ENCODE measurements around the gene KLHL8.

Gene KLHL8

GRCh38 chr4:87120411-87121162, 99.8 kb downstream of the KLHL8 start:
- no peak overlapping the region for H3K4me3 ChIP-seq (replicated peaks; ENCODE audit: low read depth, low read length)
- no peak for DNase-seq (ENCODE audit: extremely low read depth, low read depth)
- TF ChIP-seq CTCF (IDR thresholded peaks at IDR 0.05; ENCODE audit: low read depth, low read length, missing control alignments) = no peak

- DNase-seq (ENCODE audit: extremely low read depth, low read depth) = no peak
- no peak for TF ChIP-seq CTCF (IDR thresholded peaks at IDR 0.05; ENCODE audit: low read depth, low read length, missing control alignments)
- H3K4me3 ChIP-seq (replicated peaks; ENCODE audit: low read depth, low read length) = no peak overlapping the region
Observed at GRCh38 chr4:87120010-87120409, 100.4 kb downstream of the KLHL8 start.

- H3K4me3 ChIP-seq (replicated peaks; ENCODE audit: low read depth, low read length) = no peak overlapping the region
- peak; percentile 27 for DNase-seq (ENCODE audit: extremely low read depth, low read depth)
Observed at GRCh38 chr4:87118826-87119225, 101.6 kb downstream of the KLHL8 start.

DNA sequence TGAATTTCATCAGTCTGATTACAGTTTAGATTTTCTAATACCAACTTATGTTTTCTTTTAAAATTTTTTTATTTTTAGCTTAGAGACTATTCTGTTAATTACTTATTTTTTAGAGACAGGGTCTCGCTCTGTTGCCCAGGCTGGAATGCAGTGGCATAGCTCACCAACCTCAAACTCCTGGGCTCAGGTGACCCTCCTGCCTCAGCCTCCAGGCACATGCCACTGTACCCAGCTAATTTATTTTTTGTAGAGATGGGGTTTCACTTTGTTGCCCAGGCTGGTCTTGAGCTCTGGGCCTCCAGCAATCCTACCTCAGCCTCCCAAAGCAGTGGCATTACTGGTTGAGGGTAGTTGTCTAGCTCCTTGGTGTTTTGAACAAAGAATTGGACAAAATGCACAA, 102.0 kb downstream of the KLHL8 start:
- TF ChIP-seq CTCF (IDR thresholded peaks at IDR 0.05; ENCODE audit: low read depth, low read length, missing control alignments) = no peak
- no peak overlapping the region for H3K4me3 ChIP-seq (replicated peaks; ENCODE audit: low read depth, low read length)
- DNase-seq (ENCODE audit: extremely low read depth, low read depth) = no peak

More at GRCh38 chr4:87118826-87119225, 101.6 kb downstream of the KLHL8 start:
- TF ChIP-seq CTCF (IDR thresholded peaks at IDR 0.05; ENCODE audit: low read depth, low read length, missing control alignments) = no peak

DNA sequence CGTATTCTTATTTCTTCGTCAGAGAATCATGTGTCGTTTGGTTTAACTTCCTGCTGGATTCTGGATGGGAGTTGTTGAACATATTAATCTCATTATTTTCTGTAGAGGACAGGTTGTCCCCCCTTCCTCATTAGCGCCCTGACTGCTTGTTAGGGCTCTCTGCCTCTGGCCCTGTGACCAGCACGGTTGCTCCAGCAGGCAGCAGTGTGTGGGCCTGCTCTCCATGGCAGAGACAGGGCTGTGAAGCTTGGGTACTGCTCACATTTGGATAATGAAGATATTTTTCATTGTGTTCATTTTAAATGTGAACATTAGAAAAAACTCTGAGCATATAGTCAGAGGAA, 102.7 kb downstream of the KLHL8 start:
- DNase-seq (ENCODE audit: extremely low read depth, low read depth) = no peak
- no peak for TF ChIP-seq CTCF (IDR thresholded peaks at IDR 0.05; ENCODE audit: low read depth, low read length, missing control alignments)

DNA sequence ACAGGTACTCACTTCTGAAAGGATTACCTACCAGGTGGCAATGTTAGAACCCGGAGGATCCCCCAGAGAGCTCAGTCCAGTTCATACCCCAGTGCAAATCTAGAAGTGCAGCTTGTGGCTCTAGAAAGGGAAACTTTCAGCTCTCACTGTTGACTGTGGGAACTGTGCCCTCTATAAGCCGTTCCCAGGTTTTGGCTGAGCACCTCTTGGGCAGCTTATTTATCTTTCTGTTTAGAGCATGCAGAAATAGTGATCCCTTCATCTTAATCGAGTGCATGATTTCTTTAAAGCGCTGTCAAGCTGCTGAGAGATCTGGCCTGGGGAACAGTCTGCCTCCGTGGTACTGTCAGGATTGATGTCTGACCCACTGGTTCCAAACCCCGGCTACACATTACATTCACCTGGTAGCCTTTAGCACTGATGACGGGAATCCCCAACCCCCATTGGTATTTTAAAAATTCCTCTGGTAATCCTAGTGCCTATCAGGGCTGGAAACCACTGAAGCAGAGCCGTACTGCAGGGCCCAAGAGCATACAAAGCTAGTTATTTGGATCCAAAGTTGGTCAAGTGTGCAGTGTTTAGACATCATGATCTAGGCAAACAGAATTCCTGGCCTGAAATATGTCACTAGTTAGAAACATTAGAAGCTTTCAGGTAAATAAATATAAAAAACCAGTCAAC, 103.2 kb downstream of the KLHL8 start:
- no peak overlapping the region for H3K4me3 ChIP-seq (replicated peaks; ENCODE audit: low read depth, low read length)
- no peak for TF ChIP-seq CTCF (IDR thresholded peaks at IDR 0.05; ENCODE audit: low read depth, low read length, missing control alignments)
- DNase-seq (ENCODE audit: extremely low read depth, low read depth) = no peak

More for the DNA sequence above, 102.7 kb downstream of the KLHL8 start:
- H3K4me3 ChIP-seq (replicated peaks; ENCODE audit: low read depth, low read length) = no peak overlapping the region
